HEK293 (cell line): ENCODE measurements around the gene SURF4.

Experiments
- CTCF ChIA-PET: fragments of 350-600 bp; formaldehyde crosslinking; extraction: SDS; loops from one replicate; lab custom pipeline; 2021; ENCODE audit warnings: antibody characterized with exemption; lab: Yijun Ruan, JAX
- POLR2A ChIA-PET: fragments of 300-600 bp; formaldehyde crosslinking; extraction: SDS; loops from one replicate; lab custom pipeline; 2020; ENCODE audit warnings: antibody characterized with exemption, inconsistent platforms; lab: Yijun Ruan, JAX
- H3K27ac ChIP-seq: fragments of 200-500 bp; sonication (Bioruptor generic); 2 replicates; pipeline ENCODE4 v1.5.1; 2014; ENCODE audit warnings: low read depth, low read length, control low read depth, inconsistent platforms; ENCODE audit errors: extremely low read depth
- H3K36me3 ChIP-seq, 2 experiments: fragments of 200-500 bp in 1 of 2; sonication (Bioruptor generic) in 1 of 2; 1 replicate in 1 of 2; 2 replicates in 1 of 2; pipeline ENCODE4 v1.5.1; 2014 to 2017; ENCODE audit warnings: inconsistent platforms in 2 of 2, low read length in 2 of 2; ENCODE audit not compliant: control insufficient read depth in 2 of 2, insufficient read depth in 1 of 2
- H3K4me1 ChIP-seq: fragments of 200-500 bp; sonication (Bioruptor generic); 2 replicates; pipeline ENCODE4 v1.5.1; 2014; ENCODE audit warnings: mild to moderate bottlenecking, low read length, inconsistent platforms; ENCODE audit not compliant: control insufficient read depth, insufficient read depth
- H3K4me3 ChIP-seq: 2 replicates; pipeline ENCODE4 v1.5.1; 2011; ENCODE audit warnings: low read depth, mild to moderate bottlenecking, control low read depth, low read length, moderate library complexity
- H3K9me3 ChIP-seq: fragments of 200-500 bp; sonication (Bioruptor generic); 2 replicates; pipeline ENCODE4 v1.5.1; 2014; ENCODE audit warnings: low read depth, low read length, inconsistent platforms; ENCODE audit not compliant: control insufficient read depth, insufficient read depth
- ATF2 ChIP-seq: fragments of 450-650 bp; formaldehyde crosslinking; IDR thresholded peaks from 2 replicates; pipeline ENCODE4 v1.5.1; 2016; ENCODE audit warnings: missing biosample characterization, missing genetic modification characterization, low read depth
- EGR2 ChIP-seq: fragments of 450-650 bp; formaldehyde crosslinking; IDR thresholded peaks from 2 replicates; pipeline ENCODE4 v1.5.1; 2016; ENCODE audit warnings: low read depth, missing biosample characterization, missing genetic modification characterization
- ELK4 ChIP-seq: IDR thresholded peaks from 2 replicates; pipeline ENCODE4 v1.6.1; 2011; ENCODE audit warnings: mild to moderate bottlenecking, low read depth, low read length, borderline replicate concordance
- GLIS2 ChIP-seq: fragments of 450-650 bp; formaldehyde crosslinking; IDR thresholded peaks from 2 replicates; pipeline ENCODE4 v1.5.1; 2016; ENCODE audit warnings: missing biosample characterization, missing genetic modification characterization
- KLF17 ChIP-seq: fragments of 450-650 bp; formaldehyde crosslinking; IDR thresholded peaks from 2 replicates; pipeline ENCODE4 v1.5.1; 2016; ENCODE audit warnings: missing biosample characterization, missing genetic modification characterization
- MEIS1 ChIP-seq: sonication (generic); formaldehyde crosslinking; IDR thresholded peaks from 2 replicates; pipeline ENCODE4 v1.8.1; 2022; ENCODE audit warnings: missing genetic modification reagents, mild to moderate bottlenecking, borderline replicate concordance
- MYNN ChIP-seq: fragments of 450-650 bp; formaldehyde crosslinking; IDR thresholded peaks from 2 replicates; pipeline ENCODE4 v1.5.1; 2016; ENCODE audit warnings: missing biosample characterization, missing genetic modification characterization, borderline replicate concordance
- PATZ1 ChIP-seq: fragments of 450-650 bp; formaldehyde crosslinking; IDR thresholded peaks from 2 replicates; pipeline ENCODE4 v1.5.1; 2016; ENCODE audit warnings: missing biosample characterization, missing genetic modification characterization
- PRDM6 ChIP-seq: fragments of 450-650 bp; formaldehyde crosslinking; IDR thresholded peaks from 2 replicates; pipeline ENCODE4 v1.5.1; 2017; ENCODE audit warnings: missing biosample characterization, missing genetic modification characterization
- SP7 ChIP-seq: fragments of 450-650 bp; formaldehyde crosslinking; IDR thresholded peaks from 2 replicates; pipeline ENCODE4 v1.5.1; 2016; ENCODE audit warnings: missing biosample characterization, missing genetic modification characterization
- YY1 ChIP-seq: fragments of 450-650 bp; formaldehyde crosslinking; IDR thresholded peaks from 2 replicates; pipeline ENCODE4 v1.5.1; 2018; ENCODE audit warnings: missing biosample characterization, missing genetic modification characterization
- ZBTB21 ChIP-seq: fragments of 450-650 bp; formaldehyde crosslinking; IDR thresholded peaks from 2 replicates; pipeline ENCODE4 v1.5.1; 2017; ENCODE audit warnings: missing biosample characterization, missing genetic modification characterization
- ZFHX2 ChIP-seq: fragments of 450-650 bp; formaldehyde crosslinking; conservative IDR thresholded peaks from 2 replicates; pipeline ENCODE4 v1.5.1; 2016; ENCODE audit warnings: missing biosample characterization, missing genetic modification characterization
- ZIC2 ChIP-seq: fragments of 450-650 bp; formaldehyde crosslinking; IDR thresholded peaks from 2 replicates; pipeline ENCODE4 v1.5.1; 2016; ENCODE audit warnings: missing biosample characterization, missing genetic modification characterization
- ZNF10 ChIP-seq: fragments of 450-650 bp; formaldehyde crosslinking; IDR thresholded peaks from 2 replicates; pipeline ENCODE4 v1.5.1; 2017; ENCODE audit warnings: missing biosample characterization, missing genetic modification characterization
- ZNF114 ChIP-seq: fragments of 450-650 bp; formaldehyde crosslinking; IDR thresholded peaks from 2 replicates; pipeline ENCODE4 v1.5.0; 2017; ENCODE audit warnings: missing biosample characterization, missing genetic modification characterization
- ZNF223 ChIP-seq: fragments of 450-650 bp; formaldehyde crosslinking; IDR thresholded peaks from 2 replicates; pipeline ENCODE4 v1.5.1; 2016; ENCODE audit warnings: missing biosample characterization, missing genetic modification characterization
- ZNF248 ChIP-seq: fragments of 450-650 bp; formaldehyde crosslinking; IDR thresholded peaks from 2 replicates; pipeline ENCODE4 v1.5.1; 2017; ENCODE audit warnings: missing biosample characterization, missing genetic modification characterization
- ZNF302 ChIP-seq: fragments of 450-650 bp; formaldehyde crosslinking; IDR thresholded peaks from 2 replicates; pipeline ENCODE4 v1.5.1; 2016; ENCODE audit warnings: missing biosample characterization, missing genetic modification characterization, low read depth
- ZNF473 ChIP-seq: fragments of 450-650 bp; formaldehyde crosslinking; IDR thresholded peaks from 2 replicates; pipeline ENCODE4 v1.5.1; 2017; ENCODE audit warnings: missing biosample characterization, missing genetic modification characterization
- ZNF629 ChIP-seq: fragments of 450-650 bp; formaldehyde crosslinking; IDR thresholded peaks from 2 replicates; pipeline ENCODE4 v1.5.1; 2017; ENCODE audit warnings: missing biosample characterization, missing genetic modification characterization
- ZNF645 ChIP-seq: fragments of 450-650 bp; formaldehyde crosslinking; IDR thresholded peaks from 2 replicates; pipeline ENCODE4; 2016; ENCODE audit warnings: missing biosample characterization, missing genetic modification characterization
- ZNF660 ChIP-seq: fragments of 450-650 bp; IDR thresholded peaks from 2 replicates; pipeline ENCODE4 v1.5.1; 2018; ENCODE audit warnings: missing biosample characterization, mild to moderate bottlenecking, missing genetic modification characterization

SURF4 gene

GRCh38 chr9:133406480-133407307 is 30.8 kb upstream of the SURF4 start:
- ChIA-PET POLR2A (no interaction called here), CTCF (interaction anchor here (0.6 to 4.8 kb wide), 8 partner anchors 9 to 151 kb away, joined by 3 to 24 read pairs (median 8); no protein-coding TSS in a partner anchor)
- Histone ChIP-seq H3K9me3 (no peaks in the 10 kb centered on the region), H3K27ac (no peak overlapping the region), H3K4me3 (no peak overlapping the region), H3K36me3 (peaks cover 5 to 89% of the 10 kb centered on the region in 2 experiments; a peak in 2 of 3 replicates), H3K4me1 (no peaks in the 10 kb centered on the region)
- TF ChIP-seq PATZ1 (tag by site-specific recombination): no peak
- TF ChIP-seq ZNF629 (tag by site-specific recombination): peak; percentile 78
- TF ChIP-seq ZNF248 (tag by site-specific recombination): no peak
- no peak for TF ChIP-seq ZNF114 (tag by site-specific recombination)
- no peak for TF ChIP-seq ZNF302 (tag by site-specific recombination)
- peak; percentile 75 for TF ChIP-seq ZFHX2 (tag by site-specific recombination)
- TF ChIP-seq ATF2 (tag by site-specific recombination): peak; percentile 64; the same call in 1 of the 2 replicates
- no peak for TF ChIP-seq ZNF473 (tag by site-specific recombination)
- peak; percentile 72 for TF ChIP-seq EGR2
- no peak for TF ChIP-seq ZNF223 (tag by site-specific recombination)
- peak; percentile 57; the same call in 1 of the 2 replicates for TF ChIP-seq ZNF660 (tag by site-specific recombination)
- no peak for TF ChIP-seq YY1 (tag by site-specific recombination)
- no peak for TF ChIP-seq ZNF645 (tag by site-specific recombination)
- peak; percentile 59 for TF ChIP-seq ZIC2 (tag by site-specific recombination)
- TF ChIP-seq GLIS2: no peak
- no peak for TF ChIP-seq PRDM6
- TF ChIP-seq ZNF10 (tag by site-specific recombination): 0 out of 2 replicates have a peak, but pooled peaks have one; percentile 46
- peak; percentile 66; the same call in 1 of the 2 replicates for TF ChIP-seq ZBTB21
- no peak; the same call in 1 of the 2 replicates for TF ChIP-seq KLF17
- no peak for TF ChIP-seq ELK4
- TF ChIP-seq SP7 (tag by site-specific recombination): peak; percentile 20; the same call in 1 of the 2 replicates
- TF ChIP-seq MEIS1 (CRISPR knock-in tag): no peak
- TF ChIP-seq MYNN (tag by site-specific recombination): no peak
